ENCODE data around the gene COL4A6. TPM values are rescaled to one million over a fixed set of nuclear protein-coding genes. Genes with fewer than 3 reads are reported as not detected.
"Not testable (repeated sequence)": the region's sequence is repeated elsewhere in the genome, so short reads cannot be mapped to it uniquely, and the experiment has no call there.

Gene COL4A6
- total and polyA plus RNA-seq, 4 donors = under 0.01 to 0.09 (median 0.07) TPM; not detected in 1

GRCh38 chrX:108485960-108486359, 47.7 kb upstream of the COL4A6 start:
- Histone ChIP-seq H3K4me3 (ENCODE audit: low read depth in 1 of 3, low read length in 3 of 3) (no peak overlapping the region), H3K27ac (ENCODE audit: low read depth in 1 of 2, low read length in 2 of 2) (no peak overlapping the region), H3K27me3 (ENCODE audit: control insufficient read depth in 4 of 4, insufficient read depth in 4 of 4, low read length in 3 of 4) (peaks cover 0 to 6% (median 0%) of the 10 kb centered on the region in 4 donors), H3K4me1 (ENCODE audit: control insufficient read depth in 4 of 4, insufficient read depth in 4 of 4, low read length in 3 of 4) (no peaks in the 10 kb centered on the region), H3K9ac (ENCODE audit: low read depth in 1 of 2, low read length in 2 of 2) (no peak overlapping the region), H3K9me3 (ENCODE audit: control insufficient read depth in 4 of 4, low read length in 3 of 4) (peaks cover 0 to 5% (median 1%) of the 10 kb centered on the region in 4 donors), H3K36me3 (ENCODE audit: control insufficient read depth in 4 of 4, insufficient read depth in 3 of 4, low read depth in 1 of 4, low read length in 3 of 4) (no peaks in the 10 kb centered on the region)
- TF ChIP-seq HNF4G (IDR thresholded peaks at IDR 0.05) (no peak), RXRA (IDR thresholded peaks at IDR 0.05) (no peak), MAX (IDR thresholded peaks at IDR 0.05) (no peak), FOXA2 (IDR thresholded peaks at IDR 0.05) (no peak), CTCF (IDR thresholded peaks at IDR 0.05; ENCODE audit: low read depth, low read length, missing input control) (no peak), EGR1 (IDR thresholded peaks at IDR 0.05; ENCODE audit: low read depth in 2 of 2) (no peak)
- no peak for DNase-seq (ENCODE audit: low spot score)
- WGBS = 91% methylated on average over 2 of the region's 2 CpGs

GRCh38 chrX:108484251-108484650, 46.0 kb upstream of the COL4A6 start:
- no peak overlapping the region for H3K27ac ChIP-seq (ENCODE audit: low read depth in 1 of 2, low read length in 2 of 2)
- H3K4me3 ChIP-seq (ENCODE audit: low read depth in 1 of 3, low read length in 3 of 3) = no peak overlapping the region
- no peaks in the 10 kb centered on the region for H3K4me1 ChIP-seq (ENCODE audit: control insufficient read depth in 4 of 4, insufficient read depth in 4 of 4, low read length in 3 of 4)
- H3K9me3 ChIP-seq (ENCODE audit: control insufficient read depth in 4 of 4, low read length in 3 of 4) = peaks cover 0 to 5% (median 1%) of the 10 kb centered on the region in 4 donors
- no peak overlapping the region for H3K9ac ChIP-seq (ENCODE audit: low read depth in 1 of 2, low read length in 2 of 2)
- no peaks in the 10 kb centered on the region for H3K36me3 ChIP-seq (ENCODE audit: control insufficient read depth in 4 of 4, insufficient read depth in 3 of 4, low read depth in 1 of 4, low read length in 3 of 4)
- no peak for TF ChIP-seq HNF4A (conservative IDR thresholded peaks at IDR 0.05)
- TF ChIP-seq MAX (IDR thresholded peaks at IDR 0.05) = no peak
- no peak for TF ChIP-seq NR2F2 (IDR thresholded peaks at IDR 0.05)
- no peak for TF ChIP-seq CTCF (IDR thresholded peaks at IDR 0.05; ENCODE audit: low read depth, low read length, missing input control)
- no peak for TF ChIP-seq YY1 (IDR thresholded peaks at IDR 0.05)
- no peak for TF ChIP-seq REST (IDR thresholded peaks at IDR 0.05)
- no peak for TF ChIP-seq JUND (IDR thresholded peaks at IDR 0.05)
- no peak for TF ChIP-seq FOXA2 (IDR thresholded peaks at IDR 0.05)
- no peak for DNase-seq (ENCODE audit: low spot score)
- peaks cover 0 to 6% (median 0%) of the 10 kb centered on the region in 4 donors for H3K27me3 ChIP-seq (ENCODE audit: control insufficient read depth in 4 of 4, insufficient read depth in 4 of 4, low read length in 3 of 4)
- 86% methylated on average over 3 of the region's 3 CpGs for WGBS

GRCh38 chrX:108481528-108481927, 43.3 kb upstream of the COL4A6 start:
- not testable (repeated sequence) for DNase-seq (ENCODE audit: low spot score); H3K27ac ChIP-seq (ENCODE audit: low read depth in 1 of 2, low read length in 2 of 2)
- 90% methylated on average over 6 of the region's 6 CpGs for WGBS

More at GRCh38 chrX:108481528-108481927, 43.3 kb upstream of the COL4A6 start:
- H3K27me3 ChIP-seq (ENCODE audit: control insufficient read depth in 4 of 4, insufficient read depth in 4 of 4, low read length in 3 of 4); H3K9me3 ChIP-seq (ENCODE audit: control insufficient read depth in 4 of 4, low read length in 3 of 4); H3K36me3 ChIP-seq (ENCODE audit: control insufficient read depth in 4 of 4, insufficient read depth in 3 of 4, low read depth in 1 of 4, low read length in 3 of 4); H3K4me1 ChIP-seq (ENCODE audit: control insufficient read depth in 4 of 4, insufficient read depth in 4 of 4, low read length in 3 of 4); H3K4me3 ChIP-seq (ENCODE audit: low read depth in 1 of 3, low read length in 3 of 3); H3K9ac ChIP-seq (ENCODE audit: low read depth in 1 of 2, low read length in 2 of 2): not testable (repeated sequence)
